Gastrocnemius medialis (tissue), 4 donors: Measurements from ENCODE around the gene EPAS1. TPM values are rescaled to one million over a fixed set of nuclear protein-coding genes. Genes with fewer than 3 reads are reported as not detected.
A peak's percentile ranks its signal among the peaks of the same experiment; 100 is the strongest.

Experiments
- ATAC-seq, 2 donors: fragments of 150-250 bp; one replicate each; pipeline ENCODE4 v1.9.1; 2016
- DNase-seq, 2 donors: peaks; one replicate each; pipeline ENCODE4 v3.0.0-alpha.2; 2019
- H3K27ac ChIP-seq, 4 donors: fragments of 200-600 bp; sonication (generic); 1 replicate in 1 of 4; 2 replicates in 3 of 4; pipeline ENCODE4 v1.5.1; 2016 to 2018; ENCODE audit warnings: mild to moderate bottlenecking in 2 of 4, moderate library complexity in 1 of 4
- H3K27me3 ChIP-seq, 3 donors: fragments of 200-600 bp; sonication (generic) in 2 of 3; 1 replicate in 1 of 3; 2 replicates in 2 of 3; pipeline versions ENCODE4 v1.5.1 to v1.6.0; 2016 to 2019; ENCODE audit warnings: mild to moderate bottlenecking in 1 of 3, moderate library complexity in 1 of 3
- H3K36me3 ChIP-seq, 2 donors: fragments of 200-600 bp; sonication (generic) in 1 of 2; one replicate each; pipeline ENCODE4 v1.5.1; 2017 to 2018
- H3K4me1 ChIP-seq, 2 donors: fragments of 200-600 bp; sonication (generic) in 1 of 2; one replicate each; pipeline ENCODE4 v1.5.1; 2016 to 2017; ENCODE audit warnings: mild to moderate bottlenecking in 2 of 2
- H3K4me3 ChIP-seq, 4 donors: fragments of 200-600 bp; sonication (generic) in 3 of 4; 1 replicate in 1 of 4; 2 replicates in 3 of 4; pipeline ENCODE4 v1.5.1; 2016 to 2019; ENCODE audit warnings: mild to moderate bottlenecking in 2 of 4
- H3K9me3 ChIP-seq, 3 donors: fragments of 200-600 bp; sonication (generic) in 2 of 3; 1 replicate in 1 of 3; 2 replicates in 2 of 3; pipeline ENCODE4 v1.5.1; 2016 to 2019
- CTCF ChIP-seq, 5 experiments: fragments of 450-650 bp in 3 of 5; fragments of 200-600 bp in 2 of 5; sonication (generic) in 2 of 5; IDR thresholded peaks in 4 of 5; conservative IDR thresholded peaks in 1 of 5; 1 replicate in 4 of 5; 2 replicates in 1 of 5; pipeline ENCODE4 v1.5.1; 2016 to 2019; ENCODE audit warnings: antibody characterized with exemption in 5 of 5, mild to moderate bottlenecking in 3 of 5, moderate library complexity in 3 of 5
- POLR2A ChIP-seq, 2 donors: fragments of 450-650 bp; IDR thresholded peaks; one replicate each; pipeline ENCODE4 v1.6.1; 2017; ENCODE audit warnings: antibody characterized with exemption in 2 of 2, mild to moderate bottlenecking in 2 of 2, moderate library complexity in 2 of 2
- in situ Hi-C, 4 donors: fragments of 200-750 bp; cut with MboI; loops; one replicate each; pipeline versions ENCODE4 v1.15.0 to v1.8.0; 2017; ENCODE audit warnings: low sequenced_read_pairs in 4 of 4
- intact Hi-C: fragments of 100-400 bp; cut with DNase I; formaldehyde crosslinking; loops from one replicate; pipeline ENCODE4 v1.15.1; 2023; ENCODE audit warnings: low total_unique reads
- total RNA-seq, 4 donors: library from RNA; depleted of rRNA; stranded (reverse); fragments of >200 nt; gene quantifications; one replicate each; pipeline versions ENCODE4 v1.1.0 to v1.2.3, GENCODE V29; 2016

The EPAS1 gene
- total RNA-seq, 4 donors from 2014 or later = 61.5 to 95.1 (median 90.0) TPM

GRCh38 chr2:46336283-46336959, 39.2 kb downstream of the EPAS1 start:
- no peaks in the 10 kb centered on the region for H3K27me3 ChIP-seq
- ATAC-seq (peak; percentile 61 to 75), DNase-seq (peak in 1 of 2 donors; percentile 55)
- peak overlapping the region; percentile 75 to 78 (median 77) for H3K27ac ChIP-seq
- no peak overlapping the region for H3K4me3 ChIP-seq
- no peak for TF ChIP-seq CTCF (IDR thresholded peaks at IDR 0.05 in 4 of 5, conservative IDR thresholded peaks at IDR 0.05 in 1 of 5)
- H3K9me3 ChIP-seq = no peaks in the 10 kb centered on the region
- H3K36me3 ChIP-seq = no peaks in the 10 kb centered on the region
- intact Hi-C loops = no loop called here
- in situ Hi-C loops = no loop called here
- H3K4me1 ChIP-seq = peaks cover 85 to 91% of the 10 kb centered on the region in 2 donors

- intact Hi-C loops (no loop called here), in situ Hi-C loops (no loop called here)
- no peak overlapping the region for H3K4me3 ChIP-seq
- peaks cover 75 to 86% of the 10 kb centered on the region in 2 donors for H3K4me1 ChIP-seq
- H3K36me3 ChIP-seq = no peaks in the 10 kb centered on the region
- DNase-seq = no peak
- no peaks in the 10 kb centered on the region for H3K9me3 ChIP-seq
- peak overlapping the region; percentile 75 to 78 (median 77) for H3K27ac ChIP-seq
- no peak for TF ChIP-seq POLR2A (IDR thresholded peaks at IDR 0.05)
- no peak for TF ChIP-seq CTCF (IDR thresholded peaks at IDR 0.05 in 4 of 5, conservative IDR thresholded peaks at IDR 0.05 in 1 of 5)
- no peaks in the 10 kb centered on the region for H3K27me3 ChIP-seq
- ATAC-seq = no peak
Measured at GRCh38 chr2:46337208-46337994, 40.2 kb downstream of the EPAS1 start.

- Histone ChIP-seq H3K27ac (peak overlapping the region in 3 of 4 donors; percentile 29 to 76 (median 53)), H3K4me1 (peaks cover 62 to 77% of the 10 kb centered on the region in 2 donors), H3K4me3 (no peak overlapping the region), H3K36me3 (no peaks in the 10 kb centered on the region), H3K27me3 (no peaks in the 10 kb centered on the region), H3K9me3 (no peaks in the 10 kb centered on the region)
- DNase-seq (no peak), ATAC-seq (no peak)
- in situ Hi-C loops = no loop called here
- TF ChIP-seq POLR2A (IDR thresholded peaks at IDR 0.05) (no peak), CTCF (IDR thresholded peaks at IDR 0.05 in 4 of 5, conservative IDR thresholded peaks at IDR 0.05 in 1 of 5) (no peak)
- intact Hi-C loops = no loop called here
Measured at GRCh38 chr2:46338674-46339073, 41.5 kb downstream of the EPAS1 start.

DNA sequence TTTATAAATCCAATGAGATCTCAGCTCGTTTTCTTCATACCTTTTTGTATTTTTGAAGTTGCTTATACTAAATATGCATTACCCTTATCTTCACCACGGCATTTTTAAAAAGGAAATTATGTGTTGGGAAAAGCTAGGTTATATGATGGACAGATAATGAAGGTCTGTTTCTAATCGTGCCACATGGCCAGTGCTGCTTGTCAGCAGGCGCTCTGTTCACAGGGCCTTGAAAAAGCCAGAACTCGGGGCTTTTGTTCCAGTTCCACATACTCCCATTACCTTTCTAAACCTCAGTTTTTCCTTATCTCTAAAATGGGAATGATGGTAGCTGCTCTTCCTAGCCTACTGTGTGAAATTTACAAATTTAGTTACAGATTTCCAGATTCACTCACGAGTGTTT, 42.0 kb downstream of the EPAS1 start:
- intact Hi-C loops = no loop called here
- no peak for ATAC-seq
- H3K4me1 ChIP-seq = peaks cover 58 to 75% of the 10 kb centered on the region in 2 donors
- peak overlapping the region in 3 of 4 donors; percentile 29 to 53 (median 33) for H3K27ac ChIP-seq
- in situ Hi-C loops = no loop called here
- no peak for DNase-seq
- no peaks in the 10 kb centered on the region for H3K27me3 ChIP-seq
- TF ChIP-seq POLR2A (IDR thresholded peaks at IDR 0.05) (no peak), CTCF (IDR thresholded peaks at IDR 0.05 in 4 of 5, conservative IDR thresholded peaks at IDR 0.05 in 1 of 5) (no peak)
- H3K4me3 ChIP-seq = no peak overlapping the region
- no peaks in the 10 kb centered on the region for H3K36me3 ChIP-seq
- no peaks in the 10 kb centered on the region for H3K9me3 ChIP-seq
